Colon (tissue), 2 donors: Measurements from ENCODE around the gene SLC6A20.

Source experiments
- FAIRE-seq: peaks from 2 replicates; lab custom pipeline; 2012; peaks lifted over from hg19 to GRCh38; lab: Jason Lieb, UNC
- donor health status: control.
- donor health status: control.

Gene SLC6A20

GRCh38 chr3:45777746-45778386, 18.5 kb downstream of the SLC6A20 start:
- FAIRE-seq = no peak

DNA sequence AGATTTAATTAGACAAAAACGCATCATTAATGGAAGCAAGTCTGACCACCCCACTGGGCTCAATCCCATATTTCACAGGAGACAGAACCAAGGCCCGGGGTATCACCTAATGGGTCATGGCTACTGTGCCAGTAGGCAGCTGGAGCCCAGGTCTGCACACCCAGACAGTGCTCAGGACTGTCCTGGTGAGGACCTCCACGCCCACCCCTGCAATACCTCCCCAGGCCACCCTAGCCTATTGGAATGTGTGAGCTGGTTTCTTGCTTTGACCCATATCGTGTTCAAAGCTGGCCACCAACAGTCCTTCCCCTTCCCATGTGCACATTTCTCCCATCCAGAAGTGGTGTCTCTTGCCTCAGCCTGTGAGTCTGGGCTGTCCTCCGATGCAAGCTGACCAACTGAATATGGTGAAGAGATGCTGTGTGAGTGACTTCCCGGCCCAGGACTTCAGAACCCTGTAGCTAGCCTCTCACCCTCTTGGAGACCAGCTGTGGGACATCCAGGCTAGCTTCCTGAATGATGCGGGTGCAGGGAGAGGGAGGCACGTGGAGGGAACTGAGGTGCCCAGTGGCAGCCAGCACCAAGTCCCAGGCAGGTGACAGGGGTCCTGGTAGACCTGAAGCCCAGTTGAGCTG, 19.1 kb downstream of the SLC6A20 start:
- FAIRE-seq = no peak

DNA sequence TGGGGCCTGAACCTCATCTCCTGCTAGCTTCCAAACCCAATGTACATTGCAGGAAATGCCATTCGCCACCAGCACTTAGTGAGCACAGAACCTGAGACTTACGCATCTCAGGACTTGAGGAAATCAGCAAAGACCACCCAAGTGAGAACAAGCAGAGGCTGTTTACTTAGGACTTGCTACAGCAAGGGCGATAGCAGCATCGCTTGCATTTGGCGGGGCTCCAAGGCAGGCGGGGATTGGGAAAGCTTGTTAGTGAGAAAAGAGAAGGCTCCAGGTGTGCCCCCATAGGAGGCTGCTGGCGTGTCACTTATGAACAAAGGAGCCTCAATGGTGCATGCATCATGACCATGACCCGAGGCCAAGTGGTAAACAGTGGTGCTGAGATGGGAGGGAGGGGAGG, 19.7 kb downstream of the SLC6A20 start:
- FAIRE-seq = no peak

- no peak for FAIRE-seq
These were observed 20.1 kb downstream of the SLC6A20 start for GRCh38 chr3:45776301-45776595.

DNA sequence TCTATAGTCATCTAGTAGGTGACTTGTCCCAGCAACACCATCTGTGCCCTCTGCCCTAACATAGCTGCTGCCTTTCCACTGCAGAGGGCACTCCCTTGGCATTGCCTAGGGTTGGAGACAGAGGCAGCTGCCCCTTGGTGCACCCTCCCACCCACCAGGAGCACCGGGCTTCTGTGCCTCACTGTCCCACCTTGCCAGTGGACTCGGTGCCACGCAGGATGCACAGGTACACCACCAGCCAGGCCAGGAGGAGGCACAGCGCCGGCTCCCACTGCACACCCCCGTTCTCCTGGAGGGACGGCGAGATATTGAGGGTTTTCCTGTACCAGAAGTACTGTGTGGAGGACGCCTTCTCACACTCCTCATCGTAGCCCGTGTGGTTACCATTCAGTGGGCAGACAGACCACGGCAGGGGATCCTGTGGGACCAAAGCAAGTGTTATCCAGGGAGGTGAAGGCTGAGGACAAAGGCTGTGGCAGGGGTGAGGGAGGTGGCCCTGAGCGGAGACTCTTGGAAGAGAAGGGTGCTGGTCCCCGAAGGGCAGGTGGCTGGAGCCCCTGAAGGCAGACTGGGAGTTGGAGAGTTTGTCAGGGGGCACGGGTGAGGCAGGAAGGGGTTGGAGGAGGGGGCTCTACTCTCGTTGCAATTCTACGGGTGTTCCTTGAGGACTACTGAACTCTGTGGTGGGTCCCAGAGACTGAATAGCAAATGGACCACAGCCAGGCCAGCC, 20.6 kb downstream of the SLC6A20 start:
- no peak for FAIRE-seq

DNA sequence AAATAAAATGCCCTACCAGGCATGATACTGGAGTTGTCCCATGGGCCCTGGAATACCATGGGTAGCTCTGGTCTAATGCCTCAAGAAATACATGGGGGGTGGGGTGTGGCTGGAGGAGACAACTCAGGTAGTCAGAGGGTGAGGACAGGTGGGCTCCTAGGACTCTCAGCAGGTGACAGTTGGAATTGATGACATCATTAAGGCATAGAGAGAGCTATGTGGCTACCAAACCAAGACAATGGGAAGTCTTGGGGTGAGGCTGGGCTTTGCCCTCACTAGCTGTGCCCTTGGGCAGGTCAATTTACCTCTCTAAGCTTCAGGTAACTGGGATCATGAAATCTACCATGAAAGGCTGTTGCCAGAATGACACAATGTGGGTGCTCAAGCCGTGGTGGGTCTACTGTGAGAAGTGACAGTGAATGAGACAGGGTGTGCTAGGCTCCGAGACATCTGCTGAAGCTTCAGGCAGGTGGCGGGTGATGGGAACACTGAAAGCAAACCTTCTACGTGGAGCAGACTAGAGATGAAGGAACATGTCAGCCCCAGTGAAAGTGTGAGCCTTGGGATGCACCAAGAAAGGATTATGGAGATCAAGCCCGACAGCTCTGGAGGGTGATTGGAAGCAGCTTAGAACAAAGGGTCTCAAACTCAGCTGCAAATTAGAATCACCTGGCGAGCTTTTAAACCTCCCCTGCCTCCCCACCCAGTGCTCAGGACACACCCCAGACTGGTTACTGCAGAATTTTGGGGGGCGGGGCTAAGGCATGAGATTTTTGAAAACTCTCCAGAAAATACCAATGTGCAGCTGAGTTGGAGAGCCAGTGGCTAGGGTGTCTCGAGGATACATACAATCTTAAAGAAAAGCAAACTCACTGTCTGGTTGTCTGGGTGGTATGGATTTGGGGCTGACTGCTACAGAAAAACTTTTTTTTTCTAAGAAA, 21.5 kb downstream of the SLC6A20 start:
- FAIRE-seq = no peak

- FAIRE-seq = no peak
These were observed 22.5 kb downstream of the SLC6A20 start for GRCh38 chr3:45773714-45774449.

GRCh38 chr3:45773072-45773471, 23.3 kb downstream of the SLC6A20 start:
- no peak for FAIRE-seq

DNA sequence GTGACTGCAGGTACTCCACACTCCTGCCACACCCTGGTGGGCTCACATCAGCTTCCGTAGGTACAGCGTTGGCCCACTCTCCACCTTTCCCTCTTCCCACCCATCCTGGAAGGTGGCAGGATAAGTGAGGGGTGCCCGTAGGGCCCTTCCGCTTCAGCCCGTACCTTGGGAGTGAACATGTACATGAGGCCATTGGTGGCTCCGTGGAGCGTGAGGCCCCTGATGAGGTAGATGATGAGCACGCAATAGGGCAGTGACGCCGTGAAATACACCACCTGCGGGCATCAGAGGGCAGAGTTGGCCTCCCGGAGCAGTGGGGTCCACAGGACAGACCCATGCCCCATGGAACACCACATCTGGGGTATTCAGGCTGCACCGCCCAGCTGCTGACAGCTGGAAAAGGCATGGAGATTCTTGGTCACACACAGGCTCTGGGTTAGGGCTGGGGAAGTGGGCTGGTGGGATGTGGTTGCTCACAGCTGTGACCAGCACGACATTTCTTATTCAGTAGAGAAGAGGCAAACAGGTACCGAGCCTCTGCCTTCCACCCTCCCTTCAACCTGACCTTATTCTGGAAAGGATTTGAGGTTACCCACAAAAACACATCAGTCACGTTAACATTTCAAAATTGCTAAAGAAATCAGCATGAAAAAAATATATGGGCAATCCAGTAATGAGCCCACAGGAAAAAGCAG, 23.8 kb downstream of the SLC6A20 start:
- FAIRE-seq = no peak

DNA sequence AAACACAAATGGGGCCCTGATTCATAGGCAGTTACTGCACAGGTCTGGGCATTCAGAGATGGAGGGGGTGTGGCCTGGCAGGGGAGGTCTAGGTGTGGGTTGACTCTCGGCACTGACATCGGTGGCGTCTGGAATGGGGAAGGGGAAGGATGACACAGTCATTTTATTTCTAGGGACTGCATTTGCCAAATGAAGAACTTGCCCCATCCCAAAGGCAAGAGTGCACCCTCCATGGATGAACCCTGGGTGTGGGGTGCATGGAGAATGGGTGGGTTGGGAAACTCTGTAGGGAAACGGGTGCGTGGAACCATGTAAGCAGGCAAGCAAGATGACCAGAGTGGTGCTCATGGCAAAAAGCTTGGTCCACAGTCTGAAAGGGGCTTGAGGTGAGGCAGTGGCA, 24.5 kb downstream of the SLC6A20 start:
- no peak for FAIRE-seq

- no peak for FAIRE-seq
These were observed 25.1 kb downstream of the SLC6A20 start for GRCh38 chr3:45771166-45771775.

DNA sequence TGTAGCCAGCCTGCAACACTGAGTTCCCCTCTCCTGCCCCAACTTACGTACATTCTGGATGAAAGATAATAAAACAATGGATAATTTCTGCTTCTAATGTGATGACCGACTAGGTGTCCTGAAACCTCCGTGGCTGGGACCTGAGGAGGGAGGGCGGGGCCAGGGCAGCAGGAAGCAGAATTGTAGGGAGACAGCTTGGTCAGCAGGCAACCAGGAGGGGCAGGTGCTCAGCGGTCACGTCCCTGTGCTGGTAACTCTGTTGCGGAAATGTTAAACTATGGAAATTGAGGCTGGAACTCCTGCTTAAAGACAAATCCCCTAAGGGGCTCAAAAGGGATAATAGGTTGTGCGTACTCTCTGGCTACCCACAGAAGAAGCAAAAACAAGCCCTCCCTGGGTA, 30.4 kb downstream of the SLC6A20 start:
- no peak for FAIRE-seq

GRCh38 chr3:45765266-45765851, 31.0 kb downstream of the SLC6A20 start:
- FAIRE-seq = no peak

DNA sequence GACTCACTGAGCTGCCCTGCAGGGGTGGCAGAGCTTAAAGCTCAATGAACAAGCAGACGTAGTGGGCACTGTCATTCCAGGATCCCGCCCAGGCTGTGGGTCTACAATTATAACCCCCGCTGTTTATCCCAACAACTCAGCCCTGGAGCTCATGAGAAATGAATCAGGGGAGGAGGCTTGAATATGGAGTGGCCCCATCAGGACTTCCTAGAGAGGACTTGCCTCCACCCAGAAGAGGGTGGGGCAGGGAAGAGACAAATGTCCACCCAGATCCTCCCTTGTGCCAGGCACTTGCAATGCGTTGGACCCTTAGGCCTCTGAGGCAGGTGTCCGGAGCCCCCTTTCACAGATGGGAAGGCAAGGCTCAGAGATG, 33.0 kb downstream of the SLC6A20 start:
- no peak for FAIRE-seq

DNA sequence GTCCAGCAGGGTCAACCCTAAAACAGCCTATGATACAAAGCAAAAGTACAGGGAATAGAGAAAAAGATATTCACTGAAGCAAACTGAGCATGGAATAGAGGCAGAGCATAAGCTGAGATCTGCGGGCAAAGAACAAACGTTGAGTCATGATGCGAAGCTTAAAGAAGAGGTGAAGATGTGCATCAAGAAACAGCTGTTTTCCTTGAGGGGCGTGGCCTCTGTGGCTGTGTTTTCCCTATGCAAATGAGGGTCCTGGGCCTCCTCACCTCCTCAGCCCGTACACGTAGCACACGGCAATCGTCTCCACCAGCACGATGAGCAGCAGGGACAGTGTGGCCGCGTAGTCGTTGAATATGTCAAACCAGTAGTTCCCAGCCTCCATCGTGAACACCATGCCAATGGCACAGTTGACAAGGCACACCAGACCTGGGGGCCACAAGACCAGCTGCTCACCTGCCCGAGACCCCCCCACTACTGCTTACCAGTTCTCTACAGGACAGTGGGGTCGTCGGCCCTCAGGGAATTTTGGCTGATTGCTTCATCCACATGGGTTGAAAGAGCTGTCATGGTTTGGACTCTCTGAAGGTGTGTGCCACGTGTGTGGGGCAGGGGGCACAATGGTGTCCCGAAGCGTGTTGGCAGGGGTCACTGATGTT, 33.6 kb downstream of the SLC6A20 start:
- no peak for FAIRE-seq

DNA sequence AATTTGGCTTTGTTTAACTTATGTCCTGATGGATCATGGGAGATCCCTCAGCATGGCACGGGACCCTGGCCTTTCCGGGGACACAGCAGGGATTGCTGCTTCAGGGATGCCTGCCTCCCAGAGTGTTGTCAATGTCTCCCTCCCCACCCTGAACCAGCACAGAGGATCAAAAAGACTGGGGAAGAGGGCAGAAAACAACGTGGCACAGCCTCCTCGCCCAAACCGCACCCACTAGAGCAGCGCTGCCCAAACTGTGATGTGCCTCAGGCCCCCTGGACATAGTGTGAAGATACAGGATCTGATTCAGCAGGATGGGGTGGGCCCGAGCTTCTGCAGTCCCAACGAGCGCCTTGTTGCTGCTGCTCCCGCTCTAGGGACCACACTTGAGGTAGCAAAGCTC, 34.5 kb downstream of the SLC6A20 start:
- no peak for FAIRE-seq

GRCh38 chr3:45760878-45761711, 35.2 kb downstream of the SLC6A20 start:
- FAIRE-seq = no peak

DNA sequence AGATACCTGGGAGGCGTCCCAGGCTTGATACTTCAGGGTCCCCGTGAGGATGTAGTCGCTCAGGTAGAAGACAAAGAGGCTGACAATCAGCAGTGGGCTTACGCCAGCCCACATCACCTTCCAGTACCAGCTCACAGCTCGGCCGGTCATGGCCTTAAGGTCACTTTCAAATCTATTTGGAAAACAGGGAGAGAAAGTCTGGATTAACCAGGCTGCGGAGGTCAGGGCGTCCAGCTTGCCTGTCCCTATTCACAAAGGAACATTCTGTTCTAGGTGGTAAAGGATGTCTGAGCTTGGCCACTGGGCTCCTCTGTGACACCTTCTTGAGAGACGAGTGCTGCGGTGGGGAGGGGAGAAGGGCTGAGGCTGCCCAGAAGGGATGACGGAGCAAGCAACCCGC, 36.5 kb downstream of the SLC6A20 start:
- FAIRE-seq = no peak

DNA sequence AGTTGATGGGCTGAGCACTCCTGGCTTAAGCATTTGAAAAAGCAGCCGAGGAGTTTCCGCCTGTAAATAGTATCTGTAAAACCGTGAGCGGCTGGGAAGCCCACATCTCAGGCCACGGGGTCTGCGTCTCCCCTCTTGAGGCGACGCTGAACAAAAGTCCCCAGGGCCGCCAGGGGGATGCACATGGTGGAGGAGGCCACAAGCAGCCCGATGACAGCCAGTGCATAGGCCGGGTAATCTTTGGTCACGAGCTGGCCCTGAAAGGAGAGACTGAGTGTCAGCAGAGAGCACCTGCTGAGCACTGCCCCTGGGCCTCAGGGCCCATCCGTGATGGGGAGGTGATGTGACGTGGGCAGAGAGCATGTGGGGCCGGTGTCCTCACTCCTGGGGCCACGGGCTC, 37.5 kb downstream of the SLC6A20 start:
- no peak for FAIRE-seq
